Gastrocnemius medialis (tissue), 4 donors: ENCODE measurements around the gene KANSL1.

Experiments
- POLR2A ChIP-seq, 2 donors: fragments of 450-650 bp; IDR thresholded peaks; one replicate each; pipeline ENCODE4 v1.6.1; 2017; ENCODE audit warnings: antibody characterized with exemption in 2 of 2, mild to moderate bottlenecking in 2 of 2, moderate library complexity in 2 of 2
- TF ChIP-seq, protein P1 (sequence below), 5 experiments: fragments of 450-650 bp in 3 of 5; fragments of 200-600 bp in 2 of 5; sonication (generic) in 2 of 5; IDR thresholded peaks in 4 of 5; conservative IDR thresholded peaks in 1 of 5; 1 replicate in 4 of 5; 2 replicates in 1 of 5; pipeline ENCODE4 v1.5.1; 2016 to 2019; ENCODE audit warnings: antibody characterized with exemption in 5 of 5, mild to moderate bottlenecking in 3 of 5, moderate library complexity in 3 of 5

DNA sequence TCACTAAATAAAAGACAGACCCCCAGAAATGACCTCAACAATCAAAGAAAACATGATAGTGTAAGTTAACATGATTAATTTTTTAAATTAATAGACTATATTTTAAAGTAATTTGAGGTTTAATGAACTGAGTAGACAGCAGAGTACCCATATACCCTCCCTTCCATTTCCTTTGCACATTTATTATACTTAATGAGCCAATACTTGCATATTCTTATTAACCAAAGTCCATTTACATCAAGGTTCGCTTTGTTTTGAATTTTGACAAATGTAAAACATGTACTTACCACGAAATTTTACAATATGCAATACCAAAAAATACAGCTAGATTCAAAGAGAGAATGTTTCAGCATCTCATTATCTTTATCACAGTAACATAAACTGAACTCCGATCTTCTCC, 72.7 kb downstream of the KANSL1 start:
- TF ChIP-seq, protein P1, sequence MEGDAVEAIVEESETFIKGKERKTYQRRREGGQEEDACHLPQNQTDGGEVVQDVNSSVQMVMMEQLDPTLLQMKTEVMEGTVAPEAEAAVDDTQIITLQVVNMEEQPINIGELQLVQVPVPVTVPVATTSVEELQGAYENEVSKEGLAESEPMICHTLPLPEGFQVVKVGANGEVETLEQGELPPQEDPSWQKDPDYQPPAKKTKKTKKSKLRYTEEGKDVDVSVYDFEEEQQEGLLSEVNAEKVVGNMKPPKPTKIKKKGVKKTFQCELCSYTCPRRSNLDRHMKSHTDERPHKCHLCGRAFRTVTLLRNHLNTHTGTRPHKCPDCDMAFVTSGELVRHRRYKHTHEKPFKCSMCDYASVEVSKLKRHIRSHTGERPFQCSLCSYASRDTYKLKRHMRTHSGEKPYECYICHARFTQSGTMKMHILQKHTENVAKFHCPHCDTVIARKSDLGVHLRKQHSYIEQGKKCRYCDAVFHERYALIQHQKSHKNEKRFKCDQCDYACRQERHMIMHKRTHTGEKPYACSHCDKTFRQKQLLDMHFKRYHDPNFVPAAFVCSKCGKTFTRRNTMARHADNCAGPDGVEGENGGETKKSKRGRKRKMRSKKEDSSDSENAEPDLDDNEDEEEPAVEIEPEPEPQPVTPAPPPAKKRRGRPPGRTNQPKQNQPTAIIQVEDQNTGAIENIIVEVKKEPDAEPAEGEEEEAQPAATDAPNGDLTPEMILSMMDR (IDR thresholded peaks at IDR 0.05 in 4 of 5, conservative IDR thresholded peaks at IDR 0.05 in 1 of 5), result no peak
- no peak for TF ChIP-seq POLR2A (IDR thresholded peaks at IDR 0.05)
